K562 (cell line): ENCODE results near the gene KIF19. TPM values are rescaled to one million over a fixed set of nuclear protein-coding genes. Genes with fewer than 3 reads are reported as not detected.

ENCODE experiments used
- ATAC-seq: fragments of 200-7000 bp; cut with Tn5 transposase; 3 replicates; pipeline ENCODE4 v1.9.1; 2020; ENCODE audit warnings: moderate library complexity
- BruUV-seq: library from RNA; stranded (reverse); fragments of 400-500 nt; replicated peaks from 2 replicates; lab custom pipeline; 2021; lab: Mats Ljungman, UMichigan
- CTCF ChIA-PET: fragments of 300-600 bp; formaldehyde crosslinking; extraction: SDS; loops from one replicate; lab custom pipeline; 2021; ENCODE audit warnings: low intra/inter-chr PET ratio; lab: Yijun Ruan, JAX
- POLR2A ChIA-PET: fragments of 300-600, 350-650 bp; sonication (Branson Sonifier 250); formaldehyde crosslinking; extraction: SDS; loops from one replicate; lab custom pipeline; 2021; ENCODE audit warnings: antibody characterized with exemption, inconsistent platforms; lab: Yijun Ruan, JAX
- DNase-seq, 4 experiments: peaks; one replicate each; pipeline versions ENCODE4 v3.0.0 to v3.0.0-alpha.2; 2011 to 2018; ENCODE audit warnings: low spot score in 3 of 4, mixed read lengths in 3 of 4; ENCODE audit errors: extremely low read depth in 1 of 4
- FAIRE-seq: peaks from 2 replicates; lab custom pipeline; 2011; peaks lifted over from hg19 to GRCh38; lab: Jason Lieb, UNC
- H2AFZ ChIP-seq: 2 replicates; pipeline ENCODE4 v1.6.0; 2011; ENCODE audit warnings: low read depth, low read length, control low read depth, inconsistent platforms
- H3K27ac ChIP-seq: fragments of 200-600 bp; 3 replicates; pipeline ENCODE4 v1.8.0; 2011; ENCODE audit warnings: low read depth, mild to moderate bottlenecking, control low read depth, inconsistent platforms, low read length, moderate library complexity, mixed read lengths; ENCODE audit errors: extremely low read depth
- H3K27me3 ChIP-seq, 2 experiments: fragments of 300-600 bp in 1 of 2; 2 replicates in 1 of 2; 3 replicates in 1 of 2; pipeline versions ENCODE4 v1.6.0 to v1.8.0; 2011; ENCODE audit warnings: inconsistent platforms in 2 of 2, low read length in 2 of 2, mild to moderate bottlenecking in 1 of 2, mixed read lengths in 1 of 2, moderate library complexity in 1 of 2; ENCODE audit not compliant: control insufficient read depth in 2 of 2, insufficient read depth in 2 of 2
- H3K36me3 ChIP-seq: fragments of 300-600 bp; 3 replicates; pipeline ENCODE4 v1.8.0; 2011; ENCODE audit warnings: mild to moderate bottlenecking, low read length, inconsistent platforms; ENCODE audit not compliant: control insufficient read depth, insufficient read depth
- H3K4me1 ChIP-seq, 2 experiments: fragments of 200-600 bp in 1 of 2; replicated peaks in 1 of 2; 2 replicates in 1 of 2; 3 replicates in 1 of 2; pipeline versions ENCODE4 v1.5.1 to v1.8.0; 2011; ENCODE audit warnings: inconsistent platforms in 2 of 2, low read length in 2 of 2, mild to moderate bottlenecking in 1 of 2, mixed read lengths in 1 of 2, moderate library complexity in 1 of 2; ENCODE audit not compliant: control insufficient read depth in 2 of 2, insufficient read depth in 2 of 2
- H3K4me2 ChIP-seq: 2 replicates; pipeline ENCODE4 v1.6.1; 2011; ENCODE audit warnings: low read length, control low read depth, inconsistent platforms, mixed read lengths; ENCODE audit not compliant: insufficient read depth
- H3K4me3 ChIP-seq: fragments of 200-600 bp; sonication (generic), shearing (Covaris generic); 2 replicates; pipeline ENCODE4 v1.5.1; 2016; ENCODE audit warnings: control low read depth, inconsistent platforms
- H3K79me2 ChIP-seq: fragments of 200-600 bp; 3 replicates; pipeline ENCODE4 v1.8.0; 2011; ENCODE audit warnings: low read length, inconsistent platforms; ENCODE audit not compliant: control insufficient read depth, insufficient read depth
- H3K9ac ChIP-seq, 2 experiments: 2 replicates each; pipeline versions ENCODE4 v1.6.0 to v1.6.1; 2011; ENCODE audit warnings: low read depth in 2 of 2, low read length in 2 of 2, control low read depth in 1 of 2, inconsistent platforms in 1 of 2, mild to moderate bottlenecking in 1 of 2, mixed read lengths in 1 of 2; ENCODE audit not compliant: insufficient read depth in 1 of 2
- H3K9me1 ChIP-seq: one replicate; pipeline ENCODE4 v1.6.0; 2011; ENCODE audit warnings: inconsistent platforms, mild to moderate bottlenecking, low read length, moderate library complexity; ENCODE audit not compliant: control insufficient read depth, insufficient read depth
- H3K9me3 ChIP-seq: replicated peaks from 2 replicates; pipeline ENCODE4 v1.5.1; 2011; ENCODE audit warnings: low read depth, low read length, inconsistent platforms; ENCODE audit not compliant: control insufficient read depth, insufficient read depth
- H4K20me1 ChIP-seq: replicated peaks from 2 replicates; pipeline ENCODE4 v1.6.1; 2011; ENCODE audit warnings: low read length, inconsistent platforms, mixed read lengths; ENCODE audit not compliant: control insufficient read depth, insufficient read depth
- CBFA2T2 ChIP-seq: fragments of 450-650 bp; conservative IDR thresholded peaks from 2 replicates; pipeline ENCODE4 v1.6.1; 2017; ENCODE audit warnings: mild to moderate bottlenecking
- CTCF ChIP-seq, 3 experiments: IDR thresholded peaks in 2 of 3; conservative IDR thresholded peaks in 1 of 3; 2 replicates each; pipeline ENCODE4 v1.5.1; 2011 to 2012; ENCODE audit warnings: low read length in 3 of 3, mild to moderate bottlenecking in 3 of 3, control low read depth in 2 of 3, improper control_type of control experiment in 1 of 3, inconsistent platforms in 1 of 3, low read depth in 1 of 3, mixed read lengths in 1 of 3, moderate library complexity in 1 of 3; ENCODE audit not compliant: insufficient read depth in 2 of 3
- DMBX1 ChIP-seq: fragments of 250-450 bp; sonication (Bioruptor Pico); IDR thresholded peaks from 2 replicates; pipeline ENCODE4 v1.8.0; 2022; ENCODE audit warnings: inconsistent platforms, mild to moderate bottlenecking, moderate library complexity, borderline replicate concordance
- ZNF23 ChIP-seq: fragments of 250-450 bp; sonication (Bioruptor Pico); IDR thresholded peaks from 2 replicates; pipeline ENCODE4 v1.4.0; 2020; ENCODE audit warnings: mild to moderate bottlenecking
- WGBS: fragments of 100-300 bp; shearing (Covaris generic); methylation state at CpG from one replicate; pipeline ENCODE4 v1.1.6; 2016; ENCODE audit warnings: low coverage, mixed read lengths; ENCODE audit not compliant: insufficient coverage; ENCODE audit errors: missing lambda C conversion rate; 5-methylcytosine and 5-hydroxymethylcytosine counted together
- in situ Hi-C: fragments of 300-500 bp; cut with MboI; formaldehyde crosslinking; loops from 4 replicates; pipeline ENCODE4 v1.15.0; 2018; ENCODE audit warnings: inconsistent platforms, mixed read lengths
- intact Hi-C: fragments of 100-400 bp; cut with micrococcal nuclease; formaldehyde crosslinking; loops from 2 replicates; pipeline ENCODE4 v1.14.2; 2022
- polyA plus RNA-seq, 8 experiments: library from polyadenylated mRNA; depleted of rRNA in 4 of 8; stranded (reverse) in 5 of 8; unstranded in 3 of 8; fragments of >200 nt; fragmentation: Nextera tagmentation in 2 of 8; fragmentation: Illumina TruSeq in 1 of 8; extraction: Ambion mirVana in 2 of 8; extraction: Trizol in 1 of 8; gene quantifications; 2 replicates each; pipeline versions ENCODE4 v1.2.1 to v1.2.3, GENCODE V29; 2011 to 2014; ENCODE audit warnings: inconsistent platforms in 1 of 8, missing spikeins in 1 of 8
- total RNA-seq, 7 experiments: library from RNA; depleted of rRNA in 6 of 7; stranded (reverse); fragments of >200 nt in 6 of 7; fragmentation: Illumina TruSeq in 2 of 7; extraction: Trizol in 2 of 7; gene quantifications; 2 replicates each; pipeline versions ENCODE4 v1.2.1 to v1.2.3, GENCODE V29; 2011 to 2021; ENCODE audit warnings: low replicate concordance in 1 of 7

KIF19 gene
- total and polyA plus RNA-seq, 9 of the 15 experiments (the other 6 are each of a cell fraction or from before 2014, with no cell fraction given) = 0.10 TPM; not detected in 8

GRCh38 chr17:74359916-74360315 is 33.9 kb downstream of the KIF19 start:
- BruUV-seq = no TSS peak
- no peak for DNase-seq
- Histone ChIP-seq H3K4me3 (no peak overlapping the region), H3K9me3 (no peaks in the 10 kb centered on the region), H3K9me1 (no peaks in the 10 kb centered on the region), H3K4me1 (peaks cover 0 to 33% of the 10 kb centered on the region in 2 experiments; a peak in 2 of 5 replicates), H2AFZ (no peak overlapping the region), H4K20me1 (peaks cover 10% of the 10 kb centered on the region; the same call in 1 of the 2 replicates), H3K9ac (no peak overlapping the region), H3K27ac (no peak overlapping the region), H3K36me3 (no peaks in the 10 kb centered on the region), H3K4me2 (no peak overlapping the region), H3K27me3 (peaks cover 13 to 68% of the 10 kb centered on the region in 2 experiments; a peak in 3 of 5 replicates), H3K79me2 (no peaks in the 10 kb centered on the region)
- no peak for ATAC-seq
- intact Hi-C loops (loop anchor here (5.0 kb wide), 1 partner anchor 148 kb away; the partner anchor contains the start of gene TTYH2), in situ Hi-C loops (no loop called here)
- 8% methylated on average over 22 of the region's 22 CpGs for WGBS
- ChIA-PET CTCF (interaction anchor here (1.0 kb wide), 1 partner anchor 157 kb away, joined by 3 read pairs; the partner anchor contains the start of gene RPL38), POLR2A (interaction anchor here (0.5 kb wide), 1 partner anchor 30 kb away, joined by 3 read pairs; no protein-coding TSS in a partner anchor)
- FAIRE-seq = no peak
- TF ChIP-seq DMBX1 (CRISPR knock-in tag) (no peak), ZNF23 (CRISPR knock-in tag) (no peak), CBFA2T2 (no peak)

- no peaks in the 10 kb centered on the region for H3K79me2 ChIP-seq
- H4K20me1 ChIP-seq = peaks cover 10% of the 10 kb centered on the region; the same call in 1 of the 2 replicates
- POLR2A ChIA-PET = interaction anchor here (0.5 to 1.5 kb wide), 5 partner anchors 13 to 416 kb away, joined by 3 read pairs; a partner anchor contains a TSS
- DNase-seq (no peak), ATAC-seq (peak; percentile 31; the same call in 2 of the 3 replicates), FAIRE-seq (no peak)
- no peaks in the 10 kb centered on the region for H3K36me3 ChIP-seq
- CTCF ChIA-PET = interaction anchor here (0.8 to 1.6 kb wide), 5 partner anchors 55 to 152 kb away, joined by 3 to 12 read pairs (median 4); no protein-coding TSS in a partner anchor
- H3K27me3 ChIP-seq = peaks cover 12 to 64% of the 10 kb centered on the region in 2 experiments; a peak in 3 of 5 replicates
- peaks cover 0 to 33% of the 10 kb centered on the region in 2 experiments; a peak in 2 of 5 replicates for H3K4me1 ChIP-seq
- no TSS peak for BruUV-seq
- no peak overlapping the region for H3K9ac ChIP-seq
- no peaks in the 10 kb centered on the region for H3K9me3 ChIP-seq
- H2AFZ ChIP-seq = no peak overlapping the region
- in situ Hi-C loops = no loop called here
- no peak overlapping the region for H3K4me2 ChIP-seq
- no peak overlapping the region for H3K4me3 ChIP-seq
- H3K9me1 ChIP-seq = no peaks in the 10 kb centered on the region
- intact Hi-C loops = loop anchor here (1.0 to 5.0 kb wide), 2 partner anchors 60 to 149 kb away; partner anchors contain the start of gene TTYH2
- 4% methylated on average over 6 of the region's 7 CpGs for WGBS
- no peak overlapping the region for H3K27ac ChIP-seq
- 0 out of 6 replicates have a peak, but pooled peaks of 1 of the 3 experiments have one; percentile 21 for TF ChIP-seq CTCF (IDR thresholded peaks at IDR 0.05 in 2 of 3, conservative IDR thresholded peaks at IDR 0.05 in 1 of 3; ENCODE audit: insufficient read depth in 2 of 3, low read depth in 1 of 3, low read length in 3 of 3)
Observed at GRCh38 chr17:74360899-74361229, 34.8 kb downstream of the KIF19 start.
